PC-9 (cell line): ENCODE results near the gene CEP170.
"Not testable (repeated sequence)": the region's sequence is repeated elsewhere in the genome, so short reads cannot be mapped to it uniquely, and the experiment has no call there.

Experiments used
- CTCF ChIP-seq: fragments of 200-600 bp; sonication (generic); conservative IDR thresholded peaks from 2 replicates; pipeline ENCODE4 v1.6.1; 2017; ENCODE audit warnings: mixed run types, antibody characterized with exemption, mild to moderate bottlenecking, moderate library complexity
- EZH2 ChIP-seq: fragments of 200-600 bp; sonication (generic); IDR thresholded peaks from 2 replicates; pipeline ENCODE4 v1.8.0; 2017; ENCODE audit warnings: antibody characterized with exemption, low read depth

GRCh38 chr1:243122876-243123409 lies 132.1 kb downstream of the CEP170 start:
- TF ChIP-seq CTCF, EZH2: not testable (repeated sequence)
